Keratinocyte (primary cell): Measurements from ENCODE around the gene GHRH. TPM values are rescaled to one million over a fixed set of nuclear protein-coding genes. Genes with fewer than 3 reads are reported as not detected.

ENCODE experiments used
- DNase-seq: peaks from one replicate; pipeline ENCODE4 v3.0.0-alpha.2; 2011; ENCODE audit warnings: low read depth, missing footprints, low spot score
- FAIRE-seq: peaks from 2 replicates; lab custom pipeline; 2011; peaks lifted over from hg19 to GRCh38; lab: Jason Lieb, UNC
- H2AFZ ChIP-seq: 2 replicates; pipeline ENCODE4 v1.6.0; 2012; ENCODE audit warnings: low read length, control low read depth, inconsistent platforms; ENCODE audit not compliant: control insufficient read depth
- H3K27ac ChIP-seq: 2 replicates; pipeline ENCODE4 v1.5.1; 2011; ENCODE audit warnings: low read length; ENCODE audit not compliant: control insufficient read depth, insufficient read depth
- H3K27me3 ChIP-seq: 3 replicates; pipeline ENCODE4 v1.6.0; 2011; ENCODE audit warnings: low read length; ENCODE audit not compliant: control insufficient read depth, insufficient read depth; ENCODE audit errors: extremely low read depth
- H3K36me3 ChIP-seq, 2 experiments: 2 replicates in 1 of 2; 3 replicates in 1 of 2; pipeline ENCODE4 v1.5.1; 2011; ENCODE audit warnings: low read length in 2 of 2, mild to moderate bottlenecking in 1 of 2; ENCODE audit not compliant: control insufficient read depth in 2 of 2, insufficient read depth in 2 of 2; ENCODE audit errors: extremely low read depth in 1 of 2
- H3K4me1 ChIP-seq: 3 replicates; pipeline ENCODE4 v1.5.1; 2011; ENCODE audit warnings: low read length; ENCODE audit not compliant: control insufficient read depth, insufficient read depth; ENCODE audit errors: extremely low read depth
- H3K4me2 ChIP-seq: 3 replicates; pipeline ENCODE4 v1.6.0; 2011; ENCODE audit warnings: low read depth, low read length; ENCODE audit not compliant: control insufficient read depth, insufficient read depth; ENCODE audit errors: extremely low read depth
- H3K4me3 ChIP-seq, 3 experiments: fragments of 200-600 bp in 1 of 3; sonication (generic) in 1 of 3; 2 replicates in 2 of 3; 3 replicates in 1 of 3; pipeline ENCODE4 v1.5.1; 2011 to 2016; ENCODE audit warnings: low read length in 3 of 3, mild to moderate bottlenecking in 3 of 3, control low read depth in 2 of 3, inconsistent platforms in 1 of 3, low read depth in 1 of 3, mixed read lengths in 1 of 3, mixed run types in 1 of 3, moderate library complexity in 1 of 3; ENCODE audit not compliant: control insufficient read depth in 2 of 3, insufficient read depth in 2 of 3; ENCODE audit errors: extremely low read depth in 1 of 3
- H3K79me2 ChIP-seq: 2 replicates; pipeline ENCODE4 v1.6.0; 2012; ENCODE audit warnings: low read length; ENCODE audit not compliant: control insufficient read depth, insufficient read depth
- H3K9ac ChIP-seq: 3 replicates; pipeline ENCODE4 v1.6.0; 2011; ENCODE audit warnings: low read length; ENCODE audit not compliant: control insufficient read depth, insufficient read depth; ENCODE audit errors: extremely low read depth
- H3K9me1 ChIP-seq: 3 replicates; pipeline ENCODE4 v1.6.0; 2011; ENCODE audit warnings: low read length; ENCODE audit not compliant: control insufficient read depth, insufficient read depth; ENCODE audit errors: extremely low read depth
- H3K9me3 ChIP-seq: 2 replicates; pipeline ENCODE4 v1.5.1; 2012; ENCODE audit warnings: low read depth, low read length; ENCODE audit not compliant: control insufficient read depth
- H4K20me1 ChIP-seq: 3 replicates; pipeline ENCODE4 v1.6.0; 2011; ENCODE audit warnings: low read length; ENCODE audit not compliant: control insufficient read depth, insufficient read depth; ENCODE audit errors: extremely low read depth
- EZH2 ChIP-seq: IDR thresholded peaks from one replicate; pipeline ENCODE4 v1.6.1; 2012; ENCODE audit warnings: inconsistent platforms, mild to moderate bottlenecking, low read length, moderate library complexity
- dilution Hi-C: fragments of 300-500 bp; cut with MboI; formaldehyde crosslinking; loops from one replicate; pipeline ENCODE4 v1.7.0; 2020; ENCODE audit warnings: low sequenced_read_pairs; ENCODE audit not compliant: extremely low pct_ligation_motif_present
- polyA plus RNA-seq, 5 experiments: library from polyadenylated mRNA; depleted of rRNA in 3 of 5; stranded (reverse) in 3 of 5; stranded (forward) in 1 of 5; unstranded in 1 of 5; fragments of >200 nt; gene quantifications; 1 replicate in 1 of 5; 2 replicates in 3 of 5; 3 replicates in 1 of 5; pipeline versions ENCODE4 v1.2.1 to v1.2.3, GENCODE V29; 2011 to 2012; ENCODE audit warnings: missing spikeins in 2 of 5, low read depth in 1 of 5, low replicate concordance in 1 of 5
- TF ChIP-seq, protein P1 (sequence below), 3 experiments: IDR thresholded peaks in 1 of 3; conservative IDR thresholded peaks in 1 of 3; optimal IDR thresholded peaks in 1 of 3; 2 replicates in 2 of 3; 3 replicates in 1 of 3; pipeline versions ENCODE3 to v1.5.1; 2011; ENCODE audit warnings: low read length in 3 of 3, mild to moderate bottlenecking in 3 of 3, moderate library complexity in 2 of 3, control low read depth in 1 of 3, inconsistent platforms in 1 of 3; ENCODE audit not compliant: insufficient read depth in 2 of 3; ENCODE audit errors: extremely low read depth in 1 of 3

The GHRH gene
- polyA plus RNA-seq, 1 donor (not counting 4 experiments of a cell fraction or from before 2014, with no cell fraction given), result not detected

DNA sequence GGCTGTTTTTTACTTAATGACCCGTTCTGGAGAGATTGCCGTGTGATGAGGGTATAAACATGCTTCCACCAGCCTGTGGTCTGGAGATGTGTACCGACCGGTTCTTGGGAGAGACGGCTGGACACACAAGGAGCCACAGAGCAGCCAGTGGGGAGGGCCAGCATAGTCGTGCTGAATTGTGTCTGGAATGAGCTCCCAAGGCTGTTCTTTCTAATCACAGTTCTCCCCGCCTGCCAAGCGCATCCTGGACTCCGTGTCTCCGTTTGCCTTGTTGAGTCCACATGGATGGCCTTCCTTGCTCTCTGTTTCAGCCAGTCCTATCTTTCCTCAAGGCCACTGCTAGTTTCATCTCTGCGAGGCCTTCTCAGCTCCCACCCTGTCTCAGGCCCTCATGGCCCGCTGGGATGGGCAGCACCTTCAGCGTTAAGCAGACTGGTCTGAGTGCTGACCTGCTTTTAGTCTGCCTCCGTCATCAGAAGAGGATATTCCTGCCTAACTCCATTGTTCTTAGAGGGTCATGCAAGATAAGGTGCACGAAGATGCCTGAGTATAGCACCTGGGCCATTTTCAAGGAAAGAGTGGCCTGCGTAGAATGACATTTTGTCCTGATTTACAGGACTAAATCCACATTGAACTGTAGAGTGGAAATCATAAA, 48.4 kb upstream of the GHRH start:
- H3K9ac ChIP-seq, result no peak overlapping the region
- H3K4me1 ChIP-seq, result peaks cover 4% of the 10 kb centered on the region
- no peaks in the 10 kb centered on the region for H3K9me1 ChIP-seq
- H2AFZ ChIP-seq, result no peak overlapping the region
- TF ChIP-seq, protein P1, sequence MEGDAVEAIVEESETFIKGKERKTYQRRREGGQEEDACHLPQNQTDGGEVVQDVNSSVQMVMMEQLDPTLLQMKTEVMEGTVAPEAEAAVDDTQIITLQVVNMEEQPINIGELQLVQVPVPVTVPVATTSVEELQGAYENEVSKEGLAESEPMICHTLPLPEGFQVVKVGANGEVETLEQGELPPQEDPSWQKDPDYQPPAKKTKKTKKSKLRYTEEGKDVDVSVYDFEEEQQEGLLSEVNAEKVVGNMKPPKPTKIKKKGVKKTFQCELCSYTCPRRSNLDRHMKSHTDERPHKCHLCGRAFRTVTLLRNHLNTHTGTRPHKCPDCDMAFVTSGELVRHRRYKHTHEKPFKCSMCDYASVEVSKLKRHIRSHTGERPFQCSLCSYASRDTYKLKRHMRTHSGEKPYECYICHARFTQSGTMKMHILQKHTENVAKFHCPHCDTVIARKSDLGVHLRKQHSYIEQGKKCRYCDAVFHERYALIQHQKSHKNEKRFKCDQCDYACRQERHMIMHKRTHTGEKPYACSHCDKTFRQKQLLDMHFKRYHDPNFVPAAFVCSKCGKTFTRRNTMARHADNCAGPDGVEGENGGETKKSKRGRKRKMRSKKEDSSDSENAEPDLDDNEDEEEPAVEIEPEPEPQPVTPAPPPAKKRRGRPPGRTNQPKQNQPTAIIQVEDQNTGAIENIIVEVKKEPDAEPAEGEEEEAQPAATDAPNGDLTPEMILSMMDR (optimal IDR thresholded peaks at IDR 0.05 in 1 of 3, IDR thresholded peaks at IDR 0.05 in 1 of 3, conservative IDR thresholded peaks at IDR 0.05 in 1 of 3; ENCODE audit: extremely low read depth in 1 of 3, insufficient read depth in 2 of 3, low read length in 3 of 3), result no peak
- TF ChIP-seq EZH2, result no peak
- peaks cover 10 to 14% of the 10 kb centered on the region in 2 experiments for H3K36me3 ChIP-seq
- H3K27me3 ChIP-seq, result no peaks in the 10 kb centered on the region
- no peak overlapping the region for H3K4me3 ChIP-seq
- dilution Hi-C loops, result no loop called here
- H3K79me2 ChIP-seq, result peaks cover 14% of the 10 kb centered on the region
- H3K27ac ChIP-seq, result no peak overlapping the region
- DNase-seq (no peak), FAIRE-seq (no peak)
- no peaks in the 10 kb centered on the region for H3K9me3 ChIP-seq
- H3K4me2 ChIP-seq, result no peak overlapping the region
- no peaks in the 10 kb centered on the region for H4K20me1 ChIP-seq

GRCh38 chr20:37309290-37309689, 47.7 kb upstream of the GHRH start:
- no peak overlapping the region for H2AFZ ChIP-seq
- no peaks in the 10 kb centered on the region for H3K9me3 ChIP-seq
- H4K20me1 ChIP-seq, result no peaks in the 10 kb centered on the region
- no peak overlapping the region for H3K4me2 ChIP-seq
- no peak overlapping the region for H3K9ac ChIP-seq
- FAIRE-seq, result no peak
- no peak overlapping the region for H3K27ac ChIP-seq
- no peak for DNase-seq
- H3K4me1 ChIP-seq, result peaks cover 4% of the 10 kb centered on the region
- no peak overlapping the region for H3K4me3 ChIP-seq
- H3K27me3 ChIP-seq, result no peaks in the 10 kb centered on the region
- peaks cover 14% of the 10 kb centered on the region for H3K79me2 ChIP-seq
- dilution Hi-C loops, result no loop called here
- no peak for TF ChIP-seq EZH2
- TF ChIP-seq, protein P1 (optimal IDR thresholded peaks at IDR 0.05 in 1 of 3, IDR thresholded peaks at IDR 0.05 in 1 of 3, conservative IDR thresholded peaks at IDR 0.05 in 1 of 3; ENCODE audit: extremely low read depth in 1 of 3, insufficient read depth in 2 of 3, low read length in 3 of 3), result no peak
- no peaks in the 10 kb centered on the region for H3K9me1 ChIP-seq
- H3K36me3 ChIP-seq, result peaks cover 10 to 14% of the 10 kb centered on the region in 2 experiments
